GM19351 (cell line): ENCODE data around the gene BSG.

ENCODE experiments used
- ATAC-seq: cut with Tn5 transposase; IDR thresholded peaks from one replicate; pipeline ENCODE4 v1.9.1; 2021; ENCODE audit warnings: mild to moderate bottlenecking, moderate library complexity; ENCODE audit not compliant: unreplicated experiment

Gene BSG

DNA sequence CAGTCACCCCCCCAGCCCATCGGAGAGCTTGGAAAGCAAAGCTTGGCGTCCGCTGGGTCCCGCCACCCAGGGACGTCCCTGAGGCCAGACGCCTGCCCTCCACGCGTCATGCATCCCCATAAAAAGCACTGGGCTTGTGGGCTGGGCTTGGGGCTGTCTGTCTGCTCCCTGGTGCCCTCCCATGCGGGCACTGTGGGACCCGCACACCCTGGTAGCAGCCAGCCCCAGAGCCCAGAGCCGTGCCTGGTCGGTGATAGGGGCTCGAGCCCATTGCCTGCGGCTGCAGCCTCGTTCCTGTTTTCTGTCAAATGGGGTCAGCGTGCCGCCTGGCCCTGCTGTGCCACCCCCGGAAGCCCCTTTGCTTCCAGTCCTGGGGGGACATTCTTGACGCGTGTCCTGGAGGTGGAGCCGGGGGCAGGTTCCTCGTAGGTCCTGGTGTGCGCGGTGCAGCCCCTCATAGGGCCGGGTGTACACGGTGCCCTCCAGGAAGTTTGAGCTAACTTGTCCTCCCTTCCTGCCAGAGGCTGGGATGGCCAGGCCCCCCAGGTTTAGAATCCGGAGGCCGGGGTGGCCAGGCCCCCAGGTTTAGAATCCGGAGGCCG, 32.9 kb upstream of the BSG start:
- ATAC-seq: no peak

DNA sequence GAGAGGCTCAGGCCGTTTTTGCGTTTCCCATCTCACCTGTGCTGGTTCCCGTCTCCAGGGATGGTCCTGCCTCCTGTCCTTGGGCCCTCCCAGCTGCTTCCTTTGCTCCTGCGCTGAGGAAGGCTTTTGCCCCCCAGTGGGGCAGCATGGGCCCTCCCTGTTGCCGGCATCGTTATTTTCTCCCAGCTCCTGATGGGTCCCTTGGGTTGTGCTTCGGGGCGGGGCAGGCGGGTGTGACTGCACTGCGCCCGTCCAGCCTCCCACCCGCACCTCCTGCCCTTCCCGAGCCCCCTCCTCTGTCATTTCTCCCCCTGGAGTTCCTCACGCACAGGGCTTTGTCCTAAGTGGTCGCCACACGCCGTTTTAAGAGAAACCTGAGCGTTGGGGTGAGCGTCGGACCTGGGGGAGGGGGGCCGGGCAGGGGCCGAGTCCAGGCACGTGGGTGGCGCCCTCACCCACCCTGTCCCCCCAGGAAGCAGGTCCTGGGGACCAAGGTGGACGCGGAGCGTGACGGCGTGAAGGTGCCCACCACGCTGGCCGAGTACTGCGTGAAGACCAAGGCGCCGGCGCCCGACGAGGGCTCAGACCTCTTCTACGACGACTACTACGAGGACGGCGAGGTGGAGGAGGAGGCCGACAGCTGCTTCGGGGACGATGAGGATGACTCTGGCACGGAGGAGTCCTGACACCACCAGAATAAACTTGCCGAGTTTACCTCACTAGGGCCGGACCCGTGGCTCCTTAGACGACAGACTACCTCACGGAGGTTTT, 31.3 kb upstream of the BSG start:
- ATAC-seq: no peak

GRCh38 chr19:541699-542098, 30.7 kb upstream of the BSG start:
- ATAC-seq: no peak

- ATAC-seq: no peak
Measured at GRCh38 chr19:542173-542866, 30.1 kb upstream of the BSG start.

- ATAC-seq: no peak
Measured at GRCh38 chr19:543910-544608, 28.3 kb upstream of the BSG start, which contains the start of gene GZMM. GZMM (plus strand) TSS chr19:544053; CDS start chr19:544072, 19 bp downstream.

DNA sequence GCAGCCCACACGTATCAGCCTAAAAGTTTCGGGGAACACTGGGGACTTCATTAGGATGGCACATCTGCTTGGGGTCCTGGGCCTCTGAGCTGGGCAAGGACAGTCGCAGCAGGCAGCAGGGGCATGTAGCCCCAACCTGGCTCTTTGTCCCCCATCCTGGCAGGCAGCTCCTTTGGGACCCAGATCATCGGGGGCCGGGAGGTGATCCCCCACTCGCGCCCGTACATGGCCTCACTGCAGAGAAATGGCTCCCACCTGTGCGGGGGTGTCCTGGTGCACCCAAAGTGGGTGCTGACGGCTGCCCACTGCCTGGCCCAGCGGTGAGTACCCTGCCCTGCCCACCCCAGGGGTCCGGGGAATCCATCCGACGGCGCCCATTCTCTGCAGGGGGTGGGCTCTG, 25.3 kb upstream of the BSG start:
- no peak for ATAC-seq

GRCh38 chr19:547836-548720, 24.3 kb upstream of the BSG start:
- ATAC-seq: no peak

DNA sequence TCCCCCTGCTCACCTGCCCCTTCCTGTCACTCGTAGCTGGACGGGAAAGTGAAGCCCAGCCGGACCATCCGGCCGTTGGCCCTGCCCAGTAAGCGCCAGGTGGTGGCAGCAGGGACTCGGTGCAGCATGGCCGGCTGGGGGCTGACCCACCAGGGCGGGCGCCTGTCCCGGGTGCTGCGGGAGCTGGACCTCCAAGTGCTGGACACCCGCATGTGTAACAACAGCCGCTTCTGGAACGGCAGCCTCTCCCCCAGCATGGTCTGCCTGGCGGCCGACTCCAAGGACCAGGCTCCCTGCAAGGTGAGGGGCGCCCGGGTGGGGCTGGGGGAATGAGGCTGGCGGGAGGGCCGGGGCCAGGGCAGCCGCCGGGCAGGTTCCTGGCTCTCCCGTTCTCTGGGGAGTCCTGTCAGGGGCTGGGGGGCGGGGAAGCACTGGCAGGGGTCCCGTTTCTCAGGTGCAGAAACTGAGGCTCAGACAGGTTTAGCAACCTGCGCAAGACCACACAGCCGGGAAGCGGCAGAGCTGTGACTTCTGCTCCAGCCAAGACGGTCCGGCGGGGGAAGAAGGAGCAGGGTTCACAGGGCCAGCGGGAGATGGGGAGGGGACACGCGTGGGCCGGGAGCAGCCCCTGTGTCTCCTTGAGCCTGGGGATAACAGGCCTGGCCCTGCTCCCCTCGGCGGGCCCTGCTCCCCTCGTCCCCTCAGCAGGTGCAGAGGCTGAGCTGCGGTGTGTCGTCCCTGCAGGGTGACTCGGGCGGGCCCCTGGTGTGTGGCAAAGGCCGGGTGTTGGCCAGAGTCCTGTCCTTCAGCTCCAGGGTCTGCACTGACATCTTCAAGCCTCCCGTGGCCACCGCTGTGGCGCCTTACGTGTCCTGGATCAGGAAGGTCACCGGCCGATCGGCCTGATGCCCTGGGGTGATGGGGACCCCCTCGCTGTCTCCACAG, 23.2 kb upstream of the BSG start:
- ATAC-seq: no peak

- no peak for ATAC-seq
Measured at GRCh38 chr19:554817-555216, 17.6 kb upstream of the BSG start.

DNA sequence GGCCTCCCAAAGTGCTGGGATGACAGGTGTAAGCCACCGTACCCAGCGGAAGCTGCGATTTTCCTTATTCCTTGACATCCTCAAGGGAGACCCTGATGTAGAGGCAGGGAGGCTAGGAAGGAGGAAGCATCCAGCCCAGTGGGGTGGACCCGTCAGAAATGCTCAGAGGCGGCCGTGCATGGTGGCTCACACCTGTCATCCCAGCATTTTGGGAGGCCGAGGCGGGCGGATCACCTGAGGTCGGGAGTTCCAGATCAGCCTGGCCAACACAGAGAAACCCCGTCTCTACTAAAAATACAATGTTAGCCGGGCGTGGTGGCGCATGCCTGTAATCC, 17.0 kb upstream of the BSG start:
- ATAC-seq: no peak

DNA sequence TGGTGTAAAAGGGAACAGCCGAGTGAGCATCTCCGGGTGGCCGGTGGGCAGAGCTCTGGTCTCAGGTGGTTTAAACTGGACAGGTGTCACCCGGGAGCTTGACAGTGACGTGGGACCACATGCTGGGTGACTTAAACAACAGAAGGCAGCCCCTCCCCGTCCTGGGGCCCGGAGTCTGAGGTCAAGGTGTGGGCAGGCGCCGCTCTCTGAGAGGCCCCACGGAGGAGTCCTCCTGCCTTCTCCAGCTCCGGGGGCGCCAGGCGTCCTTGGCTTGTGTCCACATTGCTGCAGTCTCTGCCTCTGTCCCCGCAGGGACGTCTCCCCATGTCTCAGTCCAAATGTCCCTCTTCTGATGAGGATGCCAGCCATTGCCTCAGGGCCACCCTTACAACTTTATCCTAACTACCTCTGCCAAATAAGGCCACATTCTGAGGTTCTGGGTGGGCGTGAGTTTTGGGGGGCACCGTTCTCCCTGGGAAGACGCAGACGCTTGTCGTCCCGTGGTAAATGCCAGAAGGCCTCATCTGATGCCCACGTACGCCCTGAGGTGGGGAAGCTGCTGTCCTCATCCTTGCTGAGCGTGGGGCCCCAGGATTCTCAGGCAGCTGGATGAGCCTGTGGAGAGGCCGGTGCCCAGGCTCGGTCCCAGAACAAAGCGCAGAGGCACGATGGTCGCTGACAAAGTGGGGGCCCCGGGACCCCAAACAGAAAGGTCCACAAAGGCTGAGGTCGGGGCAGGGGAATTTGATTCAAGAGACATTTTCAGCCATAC, 15.6 kb upstream of the BSG start:
- ATAC-seq: no peak

GRCh38 chr19:558770-559439, 13.5 kb upstream of the BSG start:
- ATAC-seq: no peak

- ATAC-seq: no peak
Measured at GRCh38 chr19:560121-560520, 12.3 kb upstream of the BSG start.

DNA sequence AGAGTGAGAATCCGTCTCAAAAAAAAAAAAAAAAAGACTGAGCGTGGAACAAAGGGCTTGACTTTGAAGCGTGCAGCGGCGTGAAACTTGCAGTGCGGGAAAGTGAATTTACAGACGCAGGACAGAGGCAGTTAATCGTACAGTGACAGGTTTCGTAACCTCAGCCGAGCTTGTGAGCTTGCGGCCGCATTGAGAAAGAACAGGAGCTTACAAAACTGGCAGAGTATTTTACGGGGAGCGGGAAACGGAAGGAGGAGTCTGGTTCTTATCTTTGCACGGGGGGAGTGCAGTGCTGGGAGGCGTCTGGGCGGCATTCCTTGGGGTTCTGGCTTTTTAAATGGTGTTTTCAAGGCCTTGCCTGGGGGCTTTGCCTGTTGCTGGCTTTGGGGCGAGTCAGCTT, 6.0 kb upstream of the BSG start:
- no peak for ATAC-seq

- no peak for ATAC-seq
Measured at GRCh38 chr19:566844-567243, 5.6 kb upstream of the BSG start.

- no peak for ATAC-seq
Measured at GRCh38 chr19:567296-567900, 5.0 kb upstream of the BSG start.

DNA sequence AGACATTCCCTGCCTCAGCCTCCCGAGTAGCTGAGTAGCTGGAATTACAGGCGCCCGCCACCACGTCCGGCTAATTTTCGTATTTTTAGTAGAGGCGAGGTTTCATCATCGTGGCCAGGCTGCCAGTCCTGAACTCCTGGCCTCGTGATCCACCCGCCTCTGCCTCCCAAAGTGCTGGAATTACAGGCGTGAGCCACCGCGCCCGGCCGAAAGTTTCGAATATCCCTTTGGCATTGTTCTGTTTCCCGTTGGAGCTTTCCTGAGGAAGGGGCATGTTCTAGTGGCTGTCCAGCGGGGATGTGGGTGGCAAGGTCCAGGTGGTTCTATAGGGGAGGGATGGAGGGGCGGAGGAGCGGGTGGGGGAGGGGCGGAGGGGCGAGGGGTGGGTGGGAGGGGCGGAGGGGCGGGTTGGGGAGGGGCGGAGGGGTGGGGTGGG, 2.1 kb upstream of the BSG start:
- no peak for ATAC-seq
